ENCODE measurements around the gene LMOD3. TPM values are rescaled to one million over a fixed set of nuclear protein-coding genes. Genes with fewer than 3 reads are reported as not detected.

LMOD3 gene
- total RNA-seq, 1 donor from 2014 or later: not detected

GRCh38 chr3:69141313-69141712 is 18.9 kb upstream of the LMOD3 start:
- no peak for TF ChIP-seq CTCF (IDR thresholded peaks at IDR 0.05)
- peaks cover 7% of the 10 kb centered on the region for H3K4me1 Mint-ChIP-seq (ENCODE audit: unreplicated experiment)

GRCh38 chr3:69137412-69137811 is 15.0 kb upstream of the LMOD3 start:
- no peaks in the 10 kb centered on the region for H3K9me3 Mint-ChIP-seq (ENCODE audit: unreplicated experiment)
- peaks cover 16% of the 10 kb centered on the region for H3K27me3 Mint-ChIP-seq (ENCODE audit: unreplicated experiment)

More at GRCh38 chr3:69141313-69141712, 18.9 kb upstream of the LMOD3 start:
- H3K4me3 Mint-ChIP-seq (ENCODE audit: unreplicated experiment): no peak overlapping the region
- peaks cover 16% of the 10 kb centered on the region for H3K27me3 Mint-ChIP-seq (ENCODE audit: unreplicated experiment)
- H3K9me3 Mint-ChIP-seq (ENCODE audit: unreplicated experiment): no peaks in the 10 kb centered on the region
- no peak for DNase-seq (ENCODE audit: extremely low spot score, unreplicated experiment)
- no peaks in the 10 kb centered on the region for H3K36me3 Mint-ChIP-seq (ENCODE audit: unreplicated experiment)
- no peak overlapping the region for H3K27ac Mint-ChIP-seq (ENCODE audit: unreplicated experiment)

GRCh38 chr3:69137005-69137404 is 14.6 kb upstream of the LMOD3 start:
- H3K27me3 Mint-ChIP-seq (ENCODE audit: unreplicated experiment): peaks cover 17% of the 10 kb centered on the region
- no peaks in the 10 kb centered on the region for H3K9me3 Mint-ChIP-seq (ENCODE audit: unreplicated experiment)
- no peak overlapping the region for H3K27ac Mint-ChIP-seq (ENCODE audit: unreplicated experiment)
- H3K36me3 Mint-ChIP-seq (ENCODE audit: unreplicated experiment): no peaks in the 10 kb centered on the region
- no peak for DNase-seq (ENCODE audit: extremely low spot score, unreplicated experiment)
- no peak for TF ChIP-seq CTCF (IDR thresholded peaks at IDR 0.05)
- H3K4me1 Mint-ChIP-seq (ENCODE audit: unreplicated experiment): peaks cover under 1% of the 10 kb centered on the region
- no peak overlapping the region for H3K4me3 Mint-ChIP-seq (ENCODE audit: unreplicated experiment)

More at GRCh38 chr3:69137412-69137811, 15.0 kb upstream of the LMOD3 start:
- Mint-ChIP-seq H3K36me3 (ENCODE audit: unreplicated experiment) (no peaks in the 10 kb centered on the region), H3K4me1 (ENCODE audit: unreplicated experiment) (peaks cover 3% of the 10 kb centered on the region), H3K27ac (ENCODE audit: unreplicated experiment) (no peak overlapping the region), H3K4me3 (ENCODE audit: unreplicated experiment) (no peak overlapping the region)
- TF ChIP-seq CTCF (IDR thresholded peaks at IDR 0.05): no peak
- no peak for DNase-seq (ENCODE audit: extremely low spot score, unreplicated experiment)

- Mint-ChIP-seq H3K9me3 (ENCODE audit: unreplicated experiment) (no peaks in the 10 kb centered on the region), H3K4me1 (ENCODE audit: unreplicated experiment) (no peaks in the 10 kb centered on the region), H3K27ac (ENCODE audit: unreplicated experiment) (no peak overlapping the region), H3K36me3 (ENCODE audit: unreplicated experiment) (no peaks in the 10 kb centered on the region), H3K4me3 (ENCODE audit: unreplicated experiment) (no peak overlapping the region), H3K27me3 (ENCODE audit: unreplicated experiment) (peaks cover 15% of the 10 kb centered on the region)
- TF ChIP-seq CTCF (IDR thresholded peaks at IDR 0.05): no peak
- no peak for DNase-seq (ENCODE audit: extremely low spot score, unreplicated experiment)
These were observed 8.3 kb upstream of the LMOD3 start for GRCh38 chr3:69130689-69131088.

- DNase-seq (ENCODE audit: extremely low spot score, unreplicated experiment): no peak
- H3K36me3 Mint-ChIP-seq (ENCODE audit: unreplicated experiment): no peaks in the 10 kb centered on the region
- H3K4me1 Mint-ChIP-seq (ENCODE audit: unreplicated experiment): no peaks in the 10 kb centered on the region
- no peak overlapping the region for H3K4me3 Mint-ChIP-seq (ENCODE audit: unreplicated experiment)
- no peak overlapping the region for H3K27ac Mint-ChIP-seq (ENCODE audit: unreplicated experiment)
- TF ChIP-seq CTCF (IDR thresholded peaks at IDR 0.05): no peak
- H3K9me3 Mint-ChIP-seq (ENCODE audit: unreplicated experiment): no peaks in the 10 kb centered on the region
- H3K27me3 Mint-ChIP-seq (ENCODE audit: unreplicated experiment): peaks cover 15% of the 10 kb centered on the region
These were observed 7.1 kb upstream of the LMOD3 start for GRCh38 chr3:69129531-69129930.
